CD14-positive monocyte (primary cell): ENCODE results near the gene SELENOK. TPM values are rescaled to one million over a fixed set of nuclear protein-coding genes. Genes with fewer than 3 reads are reported as not detected.
A peak's percentile ranks its signal among the peaks of the same experiment; 100 is the strongest.

Source experiments
- DNase-seq, 3 donors: peaks; one replicate each; pipeline ENCODE4 v3.0.0-alpha.2; 2011 to 2022
- H2AFZ ChIP-seq: 2 replicates; pipeline ENCODE4 v1.6.0; 2012; ENCODE audit warnings: mild to moderate bottlenecking, low read depth, low read length, inconsistent platforms; ENCODE audit not compliant: insufficient read depth, poor library complexity, severe bottlenecking
- H3K27ac ChIP-seq, 2 donors: 1 replicate in 1 of 2; 2 replicates in 1 of 2; pipeline ENCODE4 v1.5.1; 2012 to 2013; ENCODE audit warnings: low read length in 2 of 2, control low read depth in 1 of 2, inconsistent platforms in 1 of 2, low read depth in 1 of 2, mild to moderate bottlenecking in 1 of 2
- H3K27me3 ChIP-seq, 2 donors: one replicate each; pipeline versions ENCODE4 v1.6.0 to v1.6.1; 2011 to 2013; ENCODE audit warnings: low read length in 2 of 2; ENCODE audit not compliant: control insufficient read depth in 2 of 2, insufficient read depth in 2 of 2
- H3K36me3 ChIP-seq, 2 donors: replicated peaks in 1 of 2; 1 replicate in 1 of 2; 2 replicates in 1 of 2; pipeline versions ENCODE4 v1.5.1 to v1.6.1; 2012 to 2013; ENCODE audit warnings: low read length in 2 of 2, control low read depth in 1 of 2, inconsistent platforms in 1 of 2, mild to moderate bottlenecking in 1 of 2; ENCODE audit not compliant: insufficient read depth in 2 of 2, control insufficient read depth in 1 of 2
- H3K4me1 ChIP-seq, 2 donors: 1 replicate in 1 of 2; 2 replicates in 1 of 2; pipeline versions ENCODE4 v1.5.1 to v1.6.1; 2012 to 2013; ENCODE audit warnings: low read length in 2 of 2, control low read depth in 1 of 2, inconsistent platforms in 1 of 2, mild to moderate bottlenecking in 1 of 2, moderate library complexity in 1 of 2; ENCODE audit not compliant: insufficient read depth in 2 of 2, control insufficient read depth in 1 of 2
- H3K4me2 ChIP-seq: replicated peaks from 2 replicates; pipeline ENCODE3; 2012; ENCODE audit warnings: low read length, moderate library complexity, mild to moderate bottlenecking; ENCODE audit not compliant: poor library complexity, severe bottlenecking; ENCODE audit errors: extremely low read depth
- H3K4me3 ChIP-seq, 3 experiments: fragments of 200-600 bp in 1 of 3; sonication (generic) in 1 of 3; replicated peaks in 1 of 3; 1 replicate in 2 of 3; 2 replicates in 1 of 3; pipeline ENCODE4 v1.5.1; 2011 to 2013; ENCODE audit warnings: low read length in 3 of 3, mild to moderate bottlenecking in 3 of 3, control low read depth in 2 of 3, low read depth in 2 of 3, inconsistent platforms in 1 of 3, moderate library complexity in 1 of 3
- H3K79me2 ChIP-seq: 2 replicates; pipeline ENCODE4 v1.6.0; 2012; ENCODE audit warnings: mild to moderate bottlenecking, control low read depth, inconsistent platforms, low read length, moderate library complexity; ENCODE audit not compliant: insufficient read depth
- H3K9ac ChIP-seq: 2 replicates; pipeline ENCODE4 v1.6.0; 2017; ENCODE audit warnings: low read length, mild to moderate bottlenecking; ENCODE audit not compliant: insufficient read depth, poor library complexity, severe bottlenecking
- H3K9me3 ChIP-seq, 2 donors: replicated peaks in 1 of 2; 1 replicate in 1 of 2; 2 replicates in 1 of 2; pipeline versions ENCODE4 v1.5.1 to v1.6.1; 2012 to 2013; ENCODE audit warnings: low read length in 2 of 2, control low read depth in 1 of 2; ENCODE audit not compliant: control insufficient read depth in 1 of 2, insufficient read depth in 1 of 2
- H4K20me1 ChIP-seq: 2 replicates; pipeline ENCODE4 v1.6.0; 2012; ENCODE audit warnings: mild to moderate bottlenecking, low read length, control low read depth, moderate library complexity; ENCODE audit not compliant: insufficient read depth
- H3K27ac Mint-ChIP-seq, 7 donors: one replicate each; pipeline ENCODE4 v1.8.0; 2020; ENCODE audit warnings: mild to moderate bottlenecking in 7 of 7, mixed read lengths in 7 of 7, moderate library complexity in 6 of 7, inconsistent platforms in 2 of 7
- H3K27me3 Mint-ChIP-seq, 3 donors: one replicate each; pipeline ENCODE4 v1.8.0; 2021 to 2022; ENCODE audit warnings: low read depth in 3 of 3, mild to moderate bottlenecking in 3 of 3, mixed read lengths in 3 of 3, moderate library complexity in 3 of 3, inconsistent platforms in 1 of 3
- H3K36me3 Mint-ChIP-seq, 2 donors: one replicate each; pipeline ENCODE4 v1.8.0; 2020; ENCODE audit warnings: mixed read lengths in 2 of 2, inconsistent platforms in 1 of 2, mild to moderate bottlenecking in 1 of 2
- H3K4me1 Mint-ChIP-seq: one replicate; pipeline ENCODE4 v1.8.0; 2020; ENCODE audit warnings: mild to moderate bottlenecking, mixed read lengths
- H3K4me3 Mint-ChIP-seq, 2 donors: one replicate each; pipeline ENCODE4 v1.8.0; 2020; ENCODE audit warnings: mild to moderate bottlenecking in 2 of 2, mixed read lengths in 2 of 2, moderate library complexity in 1 of 2
- H3K9me3 Mint-ChIP-seq, 7 donors: one replicate each; pipeline ENCODE4 v1.8.0; 2020 to 2022; ENCODE audit warnings: mixed read lengths in 7 of 7, mild to moderate bottlenecking in 6 of 7, moderate library complexity in 6 of 7, inconsistent platforms in 2 of 7
- WGBS: methylation state at CpG from one replicate; pipeline ENCODE4 v1.1.5; 2013; ENCODE audit warnings: missing lambda C conversion rate; ENCODE audit not compliant: insufficient coverage; 5-methylcytosine and 5-hydroxymethylcytosine counted together
- intact Hi-C, 2 donors: fragments of 100-400 bp; cut with micrococcal nuclease; formaldehyde crosslinking; loops; one replicate each; pipeline versions ENCODE4 v1.15.0 to v1.15.1; 2023
- polyA plus RNA-seq, 3 donors: library from polyadenylated mRNA; depleted of rRNA in 1 of 3; unstranded in 2 of 3; stranded (reverse) in 1 of 3; fragments of 300-500 nt in 2 of 3; fragments of >200 nt in 1 of 3; fragmentation: Illumina TruSeq in 2 of 3; gene quantifications; 1 replicate in 2 of 3; 2 replicates in 1 of 3; pipeline ENCODE4 v1.2.3, GENCODE V29; 2012 to 2021
- TF ChIP-seq, protein P1 (sequence below): fragments of 200-600 bp; IDR thresholded peaks from one replicate; pipeline ENCODE4 v1.8.0; 2022; ENCODE audit warnings: antibody characterized with exemption, mild to moderate bottlenecking

The SELENOK gene
- polyA plus RNA-seq, 3 donors = 96.4 to 117 (median 105) TPM

DNA sequence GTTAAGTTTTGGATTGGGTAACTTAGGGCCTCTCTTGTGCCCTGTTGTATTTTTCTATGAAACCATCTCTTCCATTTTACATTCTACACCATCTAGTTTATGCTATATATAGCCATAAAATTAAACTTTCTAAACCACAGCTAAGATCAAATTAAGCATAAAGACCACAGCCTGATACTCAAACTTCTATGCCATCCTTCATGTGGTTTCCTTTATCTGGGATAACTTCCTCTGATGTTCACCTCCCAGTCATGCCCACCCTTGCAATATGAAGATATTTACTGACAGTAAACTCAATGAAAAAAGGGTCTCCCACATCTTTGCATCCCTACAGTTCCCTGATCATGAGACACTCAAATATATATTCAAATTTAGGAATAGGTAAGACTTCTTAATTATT, 4.2 kb downstream of the SELENOK start:
- Histone ChIP-seq H3K4me3 (no peak overlapping the region), H3K27me3 (no peaks in the 10 kb centered on the region), H3K27ac (no peak overlapping the region), H3K4me2 (no peak overlapping the region), H3K9ac (no peak overlapping the region), H2AFZ (no peak overlapping the region), H3K36me3 (peaks cover 31 to 54% of the 10 kb centered on the region in 2 donors), H3K4me1 (peaks cover 19 to 23% of the 10 kb centered on the region in 2 donors), H3K9me3 (no peaks in the 10 kb centered on the region), H3K79me2 (peaks cover 41% of the 10 kb centered on the region), H4K20me1 (peaks cover 4% of the 10 kb centered on the region)
- no peak for DNase-seq
- Mint-ChIP-seq H3K9me3 (peaks cover 0 to 3% (median 0%) of the 10 kb centered on the region in 7 donors), H3K27me3 (peaks cover 0 to 7% (median 2%) of the 10 kb centered on the region in 3 donors), H3K36me3 (peaks cover 42 to 56% of the 10 kb centered on the region in 2 donors), H3K4me1 (peaks cover 28% of the 10 kb centered on the region), H3K4me3 (no peak overlapping the region), H3K27ac (peak overlapping the region in 2 of 7 donors; percentile 19 to 40)
- TF ChIP-seq, protein P1, sequence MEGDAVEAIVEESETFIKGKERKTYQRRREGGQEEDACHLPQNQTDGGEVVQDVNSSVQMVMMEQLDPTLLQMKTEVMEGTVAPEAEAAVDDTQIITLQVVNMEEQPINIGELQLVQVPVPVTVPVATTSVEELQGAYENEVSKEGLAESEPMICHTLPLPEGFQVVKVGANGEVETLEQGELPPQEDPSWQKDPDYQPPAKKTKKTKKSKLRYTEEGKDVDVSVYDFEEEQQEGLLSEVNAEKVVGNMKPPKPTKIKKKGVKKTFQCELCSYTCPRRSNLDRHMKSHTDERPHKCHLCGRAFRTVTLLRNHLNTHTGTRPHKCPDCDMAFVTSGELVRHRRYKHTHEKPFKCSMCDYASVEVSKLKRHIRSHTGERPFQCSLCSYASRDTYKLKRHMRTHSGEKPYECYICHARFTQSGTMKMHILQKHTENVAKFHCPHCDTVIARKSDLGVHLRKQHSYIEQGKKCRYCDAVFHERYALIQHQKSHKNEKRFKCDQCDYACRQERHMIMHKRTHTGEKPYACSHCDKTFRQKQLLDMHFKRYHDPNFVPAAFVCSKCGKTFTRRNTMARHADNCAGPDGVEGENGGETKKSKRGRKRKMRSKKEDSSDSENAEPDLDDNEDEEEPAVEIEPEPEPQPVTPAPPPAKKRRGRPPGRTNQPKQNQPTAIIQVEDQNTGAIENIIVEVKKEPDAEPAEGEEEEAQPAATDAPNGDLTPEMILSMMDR = no peak
- intact Hi-C loops = loop anchor here in 1 of 2 donors (10.0 kb wide), 1 partner anchor 143 kb away; no protein-coding TSS in a partner anchor

DNA sequence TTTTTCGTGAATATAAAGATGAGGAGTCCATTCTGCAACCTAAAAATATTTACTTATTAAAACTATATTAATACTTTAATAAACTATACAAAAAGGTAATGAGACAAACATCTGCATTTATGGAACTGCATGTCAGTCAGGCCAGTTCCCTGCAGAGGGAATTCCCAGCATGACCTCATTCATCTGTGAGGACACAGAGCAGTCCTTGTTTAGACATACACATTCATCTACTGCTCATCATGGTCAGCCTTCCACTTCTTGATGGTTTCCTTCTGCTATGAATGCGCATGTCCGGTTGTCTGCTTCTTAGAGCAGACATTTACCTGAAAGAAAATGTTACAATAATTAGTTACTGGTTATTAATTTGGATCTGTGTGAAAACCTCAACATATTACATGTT, 6.4 kb downstream of the SELENOK start:
- peaks cover 31 to 60% of the 10 kb centered on the region in 2 donors for H3K36me3 ChIP-seq
- Mint-ChIP-seq H3K4me1 (peaks cover 27% of the 10 kb centered on the region), H3K27ac (peak overlapping the region in 1 of 7 donors; percentile 2), H3K4me3 (no peak overlapping the region), H3K9me3 (no peaks in the 10 kb centered on the region), H3K27me3 (peaks cover 0 to 7% (median 2%) of the 10 kb centered on the region in 3 donors), H3K36me3 (peaks cover 42 to 54% of the 10 kb centered on the region in 2 donors)
- intact Hi-C loops = loop anchor here in 1 of 2 donors (10.0 kb wide), 1 partner anchor 140 kb away; no protein-coding TSS in a partner anchor
- no peaks in the 10 kb centered on the region for H3K9me3 ChIP-seq
- no peak overlapping the region for H3K4me3 ChIP-seq
- H4K20me1 ChIP-seq = peaks cover 2% of the 10 kb centered on the region
- peak in 1 of 3 donors; percentile 70 for DNase-seq
- TF ChIP-seq, protein P1 = no peak
- no peak overlapping the region for H3K9ac ChIP-seq
- no CpG with 5 or more reads among the region's 3 CpGs for WGBS
- H2AFZ ChIP-seq = no peak overlapping the region
- peaks cover 44% of the 10 kb centered on the region for H3K79me2 ChIP-seq
- H3K27ac ChIP-seq = no peak overlapping the region
- H3K27me3 ChIP-seq = no peaks in the 10 kb centered on the region
- H3K4me1 ChIP-seq = peaks cover 18 to 24% of the 10 kb centered on the region in 2 donors
- no peak overlapping the region for H3K4me2 ChIP-seq
